Aortic smooth muscle cell (primary cell): ENCODE measurements around the gene DLST. TPM values are rescaled to one million over a fixed set of nuclear protein-coding genes. Genes with fewer than 3 reads are reported as not detected.

ENCODE experiments used
- total RNA-seq: library from RNA; depleted of rRNA; stranded (reverse); fragments of >200 nt; gene quantifications from 2 replicates; pipeline ENCODE4 v1.2.3, GENCODE V29; 2014

Gene DLST
- 55.4 and 62.0 TPM in 2 replicates for total RNA-seq

GRCh38 chr14:74881431-74882102, at the start of gene DLST:
TSS of gene DLST (plus strand) at chr14:74881916. CDS start at chr14:74881954, 38 bp downstream.

GRCh38 chr14:74875941-74876913, 5.5 kb upstream of the DLST start, which contains the start of gene PROX2:
TSS of gene PROX2 (minus strand) at chr14:74876145. CDS start at chr14:74863834, 12,311 bp downstream.

GRCh38 chr14:74922752-74923401, 41.2 kb downstream of the DLST start, which contains the start of gene RPS6KL1:
TSS of gene RPS6KL1 (minus strand) at chr14:74923260. CDS start at chr14:74921541, 1,719 bp downstream.

Other genes starting within 250 kb of the DLST start
- 21.6 and 28.0 TPM in 2 replicates for gene AREL1, start 168.8 kb upstream of the DLST start, total RNA-seq
- gene FCF1, start 168.8 kb upstream of the DLST start, total RNA-seq = 30.6 and 44.7 TPM in 2 replicates
- gene YLPM1, start 118.6 kb upstream of the DLST start, total RNA-seq = 23.8 and 33.7 TPM in 2 replicates
- gene PROX2, start 5.8 kb upstream of the DLST start, total RNA-seq = not detected in 2 replicates
- 0.99 and 1.6 TPM in 2 replicates for gene RPS6KL1, start 41.3 kb downstream of the DLST start, total RNA-seq
- gene PGF, start 73.7 kb downstream of the DLST start, total RNA-seq = 15.2 and 33.0 TPM in 2 replicates
- 51.4 and 74.4 TPM in 2 replicates for gene EIF2B2, start 121.0 kb downstream of the DLST start, total RNA-seq
- gene MLH3, start 169.6 kb downstream of the DLST start, total RNA-seq = 23.7 and 29.3 TPM in 2 replicates
- gene ACYP1, start 182.1 kb downstream of the DLST start, total RNA-seq = 7.3 and 9.8 TPM in 2 replicates
- gene ZC2HC1C, start 187.7 kb downstream of the DLST start, total RNA-seq = 0.99 and 1.1 TPM in 2 replicates
- 46.9 and 61.7 TPM in 2 replicates for gene NEK9, start 245.1 kb downstream of the DLST start, total RNA-seq